NCI-H2196 treated with DMSO at 0.1 percent for 48 hours (cell line): Measurements from ENCODE around the gene SOWAHA.

Experiments
- DNase-seq: peaks from one replicate; lab custom pipeline; 2025; ENCODE audit not compliant: unreplicated experiment; lab: John Stamatoyannopoulos, UW

The SOWAHA gene

DNA sequence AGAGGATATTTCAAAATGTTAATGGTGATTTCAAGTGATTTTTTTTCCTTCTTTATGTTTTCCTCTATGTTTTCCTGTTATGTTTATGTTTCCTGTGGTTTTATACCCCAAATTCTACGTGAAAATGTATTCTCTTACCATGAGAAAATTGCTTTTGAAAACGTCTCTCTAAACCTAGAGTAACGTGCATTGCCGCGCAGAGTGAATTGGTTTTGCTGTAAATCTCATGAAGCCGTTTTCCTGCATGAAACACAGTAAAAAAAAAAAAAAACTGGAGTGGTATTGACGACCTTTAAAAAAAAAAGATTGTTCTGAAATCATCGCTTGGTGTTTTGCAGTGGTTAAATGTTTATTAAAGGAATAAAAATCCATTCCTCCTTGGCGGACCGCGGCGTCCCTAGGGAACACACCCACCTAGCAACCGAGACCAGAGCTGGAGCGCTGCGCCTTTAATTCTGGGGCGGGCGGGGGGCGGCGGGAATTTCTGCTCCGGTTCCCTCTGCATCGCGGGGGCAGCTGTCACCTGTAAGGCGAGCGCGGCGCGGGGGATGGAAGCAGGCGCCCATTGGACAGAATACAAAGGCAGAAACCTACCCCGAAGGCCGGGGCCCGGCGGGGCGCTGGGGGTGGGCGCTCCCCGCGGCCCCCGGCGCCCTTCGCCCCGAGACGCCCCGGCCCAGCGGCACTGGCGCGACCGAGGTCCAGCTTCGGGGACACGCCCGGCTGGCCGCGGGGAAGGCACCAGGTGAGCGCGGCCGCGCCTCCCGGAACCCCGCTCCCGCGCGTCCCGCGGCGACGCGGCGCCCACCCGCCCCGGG is at the start of gene SOWAHA:
Gene SOWAHA (plus strand): TSS at position 522 of the 818 bp plus-strand sequence. CDS start 320 bp downstream, outside the sequence.
- no peak for DNase-seq

- DNase-seq, result no peak
These were observed 49.1 kb upstream of the SOWAHA start for GRCh38 chr5:132764051-132764450.

DNA sequence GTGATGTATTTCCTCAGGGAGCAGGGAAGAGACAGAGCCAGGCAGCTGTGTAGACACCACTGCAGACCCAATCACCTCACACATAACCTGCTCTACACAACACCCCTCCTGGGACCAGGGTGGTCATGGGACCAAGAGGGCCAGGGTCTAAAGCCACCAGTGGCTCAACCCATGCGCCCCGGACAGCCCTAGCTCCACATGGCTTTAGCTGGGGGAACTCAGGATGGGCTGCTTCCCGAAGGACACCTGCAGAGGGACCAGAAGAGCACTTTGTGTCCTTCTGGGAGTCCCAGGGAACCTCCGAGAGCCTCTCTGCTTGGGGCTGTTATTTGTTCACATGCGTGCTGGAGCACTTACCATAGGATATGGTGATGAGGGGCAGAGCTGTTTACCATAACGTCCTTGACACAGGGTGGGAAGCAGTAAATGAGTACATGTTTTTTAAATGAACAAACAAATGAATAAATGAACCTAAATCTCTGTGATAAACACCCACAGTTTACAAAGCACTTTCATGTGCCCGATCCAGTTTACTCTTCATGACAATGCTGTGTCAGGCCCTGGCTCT is 48.3 kb upstream of the SOWAHA start:
- DNase-seq, result no peak

GRCh38 chr5:132765311-132766019 is 47.6 kb upstream of the SOWAHA start:
- no peak for DNase-seq

DNA sequence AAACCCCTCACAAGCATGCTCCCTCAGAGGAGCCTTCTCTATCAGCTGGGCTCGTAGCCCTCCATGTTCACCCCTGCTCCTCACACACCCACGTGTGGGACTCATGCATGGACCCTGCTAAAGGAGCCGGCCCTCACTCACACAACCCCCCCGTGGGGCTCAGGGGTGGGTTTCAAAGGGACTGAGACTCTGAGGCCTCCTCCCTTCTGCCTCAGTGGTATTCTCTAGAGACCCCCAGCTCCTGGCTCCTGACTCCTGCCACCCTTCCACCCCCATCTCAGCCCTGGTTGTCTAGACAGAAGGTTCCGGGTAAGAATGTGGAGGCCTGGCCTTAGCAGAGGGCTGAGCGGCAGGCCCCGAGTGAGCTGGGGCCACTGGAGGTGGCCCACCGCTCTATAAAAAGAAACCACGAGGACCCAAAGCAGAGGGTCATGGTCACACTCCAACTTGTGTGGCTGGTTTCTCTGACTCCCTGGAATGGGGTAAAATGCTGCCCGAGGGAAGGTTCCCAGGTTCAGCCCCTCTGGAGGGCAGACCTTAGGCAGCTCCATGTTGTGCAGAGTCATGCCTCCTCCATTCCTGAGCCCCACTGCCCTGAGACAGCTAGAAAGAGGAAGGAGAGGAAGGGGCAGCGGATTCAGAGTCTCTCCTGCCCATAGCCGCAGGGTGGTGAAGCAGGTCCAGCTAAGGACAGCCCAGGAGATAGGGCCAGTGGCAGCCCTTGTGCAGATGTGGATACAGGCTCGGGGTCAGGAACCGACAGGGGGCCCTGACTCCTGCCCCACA is 46.9 kb upstream of the SOWAHA start:
- DNase-seq, result no peak

DNA sequence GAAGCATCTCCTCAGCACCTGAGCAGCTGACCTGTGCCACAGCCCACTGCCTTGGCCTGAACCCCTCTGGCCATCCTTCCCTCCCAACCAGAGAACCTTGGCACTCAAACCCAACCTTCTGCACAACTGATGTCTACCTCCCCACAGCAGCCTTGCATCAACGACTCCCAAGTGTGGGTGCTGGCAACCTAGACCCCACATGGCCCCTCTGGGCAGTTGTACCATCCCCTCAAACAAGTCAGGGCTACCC is 46.4 kb upstream of the SOWAHA start:
- DNase-seq, result no peak

GRCh38 chr5:132767150-132767549 is 46.0 kb upstream of the SOWAHA start:
- no peak for DNase-seq

GRCh38 chr5:132768485-132768868 is 44.6 kb upstream of the SOWAHA start:
- DNase-seq, result no peak

GRCh38 chr5:132770476-132771159 is 42.5 kb upstream of the SOWAHA start:
- no peak for DNase-seq

DNA sequence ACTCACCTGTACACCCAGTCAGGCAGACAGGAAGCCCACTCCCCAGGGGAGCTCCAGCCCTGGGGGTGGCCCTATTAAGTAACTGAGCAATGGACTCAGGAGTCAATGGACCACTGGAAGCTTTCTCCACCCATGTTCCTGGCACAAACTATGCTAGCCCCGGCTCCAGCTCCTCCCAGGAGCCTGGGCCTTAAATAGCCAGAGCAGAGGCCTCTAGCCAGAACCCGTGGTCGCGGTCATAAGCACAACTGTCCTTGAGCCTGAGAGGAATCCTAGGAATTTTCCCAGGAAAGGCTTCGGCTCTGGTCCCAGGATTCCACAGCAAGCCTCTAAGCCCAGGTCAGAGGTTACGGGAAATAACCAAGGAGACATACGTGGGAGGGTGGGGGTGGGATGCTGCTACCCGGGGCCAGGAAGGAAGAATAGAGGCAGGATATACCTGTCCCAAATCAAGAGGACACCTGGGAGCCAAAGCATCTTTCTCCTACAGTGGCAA is 41.6 kb upstream of the SOWAHA start:
- no peak for DNase-seq

GRCh38 chr5:132772291-132773070 is 40.6 kb upstream of the SOWAHA start:
- no peak for DNase-seq

DNA sequence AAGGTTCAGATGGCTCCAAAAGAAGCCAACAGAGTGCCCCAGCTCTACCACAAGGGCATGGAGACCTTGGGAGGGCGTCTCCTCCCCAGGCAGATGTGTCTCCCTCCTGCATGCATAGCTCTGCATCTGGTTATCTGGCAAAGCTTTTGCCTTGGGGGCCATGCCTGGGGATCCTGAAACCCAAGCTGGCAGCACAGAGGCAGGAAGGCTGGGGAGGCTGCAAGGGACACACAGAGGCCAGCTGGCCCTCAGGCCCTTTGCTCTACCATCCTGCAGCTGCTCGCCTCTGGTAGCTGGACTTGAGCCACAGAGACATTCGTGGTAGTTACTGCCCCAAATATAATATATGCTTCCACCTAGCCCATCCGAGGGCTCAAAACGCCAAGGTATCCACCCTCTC is 40.0 kb upstream of the SOWAHA start:
- DNase-seq, result no peak

- no peak for DNase-seq
These were observed 39.3 kb upstream of the SOWAHA start for GRCh38 chr5:132773601-132774355.

DNA sequence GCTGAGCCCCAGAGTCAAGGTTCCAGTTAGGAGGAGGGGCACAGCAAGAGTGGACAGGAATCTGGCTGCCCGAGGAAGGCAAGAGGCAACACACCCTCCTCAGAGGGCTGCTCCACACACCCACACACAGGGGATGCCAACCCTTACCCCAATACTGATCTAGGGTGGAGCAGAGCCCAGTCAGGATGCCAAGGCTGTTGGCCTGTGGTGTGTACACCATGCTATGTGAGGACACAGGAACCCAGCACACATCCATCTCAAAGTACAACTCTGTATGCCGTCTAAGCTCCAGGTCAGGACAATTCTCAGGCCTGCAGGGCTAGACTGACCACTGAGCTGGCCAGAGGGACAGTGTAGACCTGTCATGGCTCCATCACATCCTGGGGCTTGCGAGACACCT is 38.7 kb upstream of the SOWAHA start:
- no peak for DNase-seq

DNA sequence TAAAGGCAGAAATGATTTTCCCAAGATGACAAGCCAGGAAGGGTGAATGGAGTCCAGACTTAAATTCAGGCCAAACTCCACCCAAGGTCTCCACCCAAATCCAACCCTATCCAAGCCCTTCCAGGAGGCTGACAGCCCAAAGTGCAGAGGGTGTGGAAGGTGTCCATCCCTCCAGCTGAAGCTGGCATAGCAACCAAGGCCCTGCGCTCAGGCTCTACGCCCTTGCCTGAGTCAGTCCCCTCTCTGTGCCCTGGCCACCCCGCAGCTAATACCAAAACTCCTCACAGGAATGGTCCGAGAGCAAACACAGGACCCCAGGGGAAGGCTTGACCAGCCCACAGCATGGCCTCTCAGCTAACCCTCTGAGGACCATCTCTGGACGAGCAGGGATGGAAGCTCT is 38.2 kb upstream of the SOWAHA start:
- DNase-seq, result no peak

DNA sequence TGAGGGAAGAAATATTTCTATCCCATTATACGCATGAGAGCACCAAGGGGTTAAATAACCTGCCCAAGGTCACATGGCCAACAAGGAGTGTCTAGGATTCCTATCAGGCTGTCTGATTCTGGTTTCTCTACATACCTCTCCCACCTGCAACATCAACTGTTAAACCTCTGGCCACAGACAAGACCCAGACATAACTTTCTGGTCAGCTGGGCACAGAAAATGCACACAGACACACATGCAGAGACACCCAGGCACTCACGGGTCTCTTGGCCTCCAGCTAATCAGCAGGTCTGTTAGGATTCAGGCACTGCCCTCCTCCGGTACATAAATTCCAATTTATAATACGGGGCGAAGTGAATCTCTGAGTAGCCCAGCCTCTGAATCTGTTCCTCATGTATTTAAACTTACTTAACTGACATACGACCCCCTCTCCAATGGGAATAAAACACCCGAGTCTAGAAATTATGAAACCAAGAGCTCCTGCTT is 37.6 kb upstream of the SOWAHA start:
- DNase-seq, result no peak

DNA sequence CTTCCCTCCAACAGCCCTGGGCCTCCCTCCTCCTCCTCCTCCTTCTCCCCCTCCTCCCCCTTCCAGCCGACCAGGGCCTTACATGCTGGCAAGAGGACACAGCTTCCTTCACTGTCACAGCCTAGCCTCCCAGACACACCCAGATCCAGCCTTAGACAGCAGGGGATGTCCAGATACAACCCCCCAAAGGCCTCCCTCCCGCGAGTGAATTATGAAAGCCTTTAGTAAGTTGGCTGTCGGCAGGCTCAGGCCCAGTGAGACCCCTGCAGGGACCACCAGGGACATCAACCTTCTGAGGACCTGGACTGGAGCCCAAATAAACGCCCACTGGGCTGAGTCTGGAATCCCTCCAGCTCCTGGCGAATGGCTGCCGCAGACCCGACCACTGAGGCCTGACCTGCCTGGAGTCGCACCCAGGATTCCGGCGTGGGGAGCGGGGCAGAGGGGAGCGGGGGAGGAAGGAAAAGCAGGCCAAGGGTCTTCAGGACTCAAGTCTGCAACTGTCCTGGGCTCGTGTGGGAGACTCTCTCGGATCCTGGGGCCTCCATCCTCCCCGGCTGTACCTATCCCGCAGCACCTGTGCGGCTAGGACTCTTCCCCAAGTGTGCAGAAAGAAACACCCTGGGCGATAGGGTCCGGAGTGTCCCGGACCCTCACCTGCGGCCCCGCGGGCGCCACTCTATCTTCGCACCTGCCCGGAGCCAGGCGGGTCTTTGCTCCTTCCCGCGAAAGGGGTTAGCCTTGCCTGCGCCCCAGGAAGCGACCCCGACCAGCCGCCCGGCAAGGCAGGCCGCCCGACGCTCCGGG is 36.8 kb upstream of the SOWAHA start:
- DNase-seq, result no peak

DNA sequence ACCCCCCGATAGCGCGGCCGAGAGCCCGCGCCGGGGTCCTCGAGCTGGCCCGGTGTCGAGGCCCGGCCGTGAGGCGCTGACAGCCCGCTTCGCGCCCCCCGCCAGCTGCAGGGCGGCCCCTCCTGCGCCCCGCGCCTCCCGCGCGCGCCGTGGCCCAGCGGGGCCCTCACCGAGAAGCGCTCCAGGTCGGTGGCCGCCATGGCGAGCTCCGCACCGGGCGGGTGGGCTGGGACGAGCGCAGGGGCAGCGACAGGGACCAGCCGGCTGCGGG is 36.2 kb upstream of the SOWAHA start:
- DNase-seq, result no peak
